B cell (primary cell): ENCODE data around the gene SPEM3.

Source experiments
- CTCF ChIP-seq: fragments of 200-600 bp; IDR thresholded peaks from one replicate; pipeline ENCODE4 v1.8.0; 2022; ENCODE audit warnings: antibody characterized with exemption, mild to moderate bottlenecking
- EZH2 ChIP-seq: IDR thresholded peaks from 2 replicates; pipeline ENCODE4 v1.6.1; 2012; ENCODE audit warnings: borderline replicate concordance, low read depth, mild to moderate bottlenecking, moderate library complexity, low read length; ENCODE audit not compliant: insufficient read depth, poor library complexity, severe bottlenecking

GRCh38 chr17:7440834-7441195, 12.2 kb downstream of the SPEM3 start:
- no peak for TF ChIP-seq CTCF
- TF ChIP-seq EZH2, result no peak
